Lung (tissue), 12 donors: Measurements from ENCODE around the gene ADAMTS18. TPM values are rescaled to one million over a fixed set of nuclear protein-coding genes. Genes with fewer than 3 reads are reported as not detected.

ENCODE experiments used
- ATAC-seq: fragments of 200-7000 bp; cut with Tn5 transposase; one replicate; pipeline ENCODE4 v1.9.1; 2020; ENCODE audit warnings: moderate number of reproducible peaks; ENCODE audit not compliant: insufficient read depth, low FRiP score
- DNase-seq, 3 donors: peaks; one replicate each; pipeline ENCODE4 v3.0.0-alpha.2; 2013 to 2017
- H3K27ac ChIP-seq, 2 donors: one replicate each; pipeline ENCODE4 v1.5.1; 2013; ENCODE audit warnings: mild to moderate bottlenecking in 2 of 2, moderate library complexity in 2 of 2, control low read depth in 1 of 2, inconsistent platforms in 1 of 2, low read depth in 1 of 2, low read length in 1 of 2
- H3K27me3 ChIP-seq, 3 donors: one replicate each; pipeline ENCODE4 v1.5.1; 2013; ENCODE audit warnings: low read length in 2 of 3; ENCODE audit not compliant: control insufficient read depth in 3 of 3, insufficient read depth in 3 of 3
- H3K36me3 ChIP-seq, 4 donors: one replicate each; pipeline ENCODE4 v1.5.1; 2013; ENCODE audit warnings: low read length in 4 of 4, mild to moderate bottlenecking in 1 of 4, moderate library complexity in 1 of 4; ENCODE audit not compliant: control insufficient read depth in 4 of 4, insufficient read depth in 4 of 4
- H3K4me1 ChIP-seq, 5 donors: one replicate each; pipeline ENCODE4 v1.5.1; 2013; ENCODE audit warnings: low read length in 5 of 5, mild to moderate bottlenecking in 2 of 5, moderate library complexity in 1 of 5; ENCODE audit not compliant: control insufficient read depth in 5 of 5, insufficient read depth in 5 of 5
- H3K4me3 ChIP-seq: one replicate; pipeline ENCODE4 v1.5.1; 2013; ENCODE audit warnings: mild to moderate bottlenecking, control low read depth, moderate library complexity
- H3K9ac ChIP-seq, 2 donors: one replicate each; pipeline ENCODE4 v1.5.1; 2013; ENCODE audit warnings: low read length in 2 of 2, control low read depth in 1 of 2; ENCODE audit not compliant: insufficient read depth in 1 of 2
- H3K9me3 ChIP-seq, 4 donors: one replicate each; pipeline ENCODE4 v1.5.1; 2013; ENCODE audit warnings: low read length in 3 of 4, mild to moderate bottlenecking in 1 of 4, moderate library complexity in 1 of 4; ENCODE audit not compliant: control insufficient read depth in 4 of 4, insufficient read depth in 3 of 4
- CTCF ChIP-seq: IDR thresholded peaks from 2 replicates; pipeline ENCODE4 v1.5.1; 2012; ENCODE audit warnings: mild to moderate bottlenecking; ENCODE audit errors: control extremely low read depth, extremely low read depth
- WGBS, 2 donors: extraction: QIAGEN DNeasy Blood & Tissue Kit; methylation state at CpG; one replicate each; pipeline ENCODE4 v1.1.7; 2013; 5-methylcytosine and 5-hydroxymethylcytosine counted together
- polyA plus RNA-seq, 2 donors: library from polyadenylated mRNA; stranded (reverse); fragments of 200-250 nt; gene quantifications; one replicate each; pipeline ENCODE4 v1.2.1, GENCODE V29; 2013
- total RNA-seq, 2 donors: library from RNA; depleted of rRNA in 1 of 2; stranded (reverse); fragments of >200 nt in 1 of 2; gene quantifications; one replicate each; pipeline ENCODE4 v1.2.1, GENCODE V29; 2014 to 2021
- donor health status: control.
- donor health status: control.
- donor health status: Bipolar disorder and iron deficiency.
- donor health status: healthy.
- donor health status: DM: yes; HTN: yes; CAD: no.

Gene ADAMTS18
- total and polyA plus RNA-seq, 4 donors, result 0.02 to 0.82 TPM; not detected in 2

DNA sequence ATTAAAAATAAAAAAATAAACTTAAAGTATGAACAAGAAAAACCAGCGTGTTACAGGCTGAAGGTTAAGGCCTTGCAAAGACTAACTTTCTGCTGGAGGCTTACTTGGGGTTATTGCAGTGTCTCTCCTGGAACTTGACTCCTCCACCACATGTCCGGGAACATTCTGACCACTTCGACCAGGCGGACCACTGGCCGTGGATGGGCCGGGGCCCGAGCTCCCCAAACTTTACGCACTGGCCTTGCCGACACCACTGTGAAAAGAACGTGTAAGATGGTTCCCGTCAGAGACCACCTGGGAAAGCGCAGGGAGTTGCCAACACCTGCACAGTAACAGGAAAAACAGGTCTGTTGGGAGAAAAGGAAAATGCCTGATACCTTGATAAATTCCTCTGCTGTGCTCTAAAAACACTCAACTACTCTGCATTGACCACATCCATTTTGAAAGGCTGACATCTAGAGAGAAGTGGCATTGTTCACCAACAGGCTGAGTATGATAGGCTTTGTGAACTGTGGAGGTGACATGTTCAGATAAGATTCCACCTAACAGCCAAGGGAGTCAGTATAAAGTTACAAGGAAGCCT, 99.1 kb downstream of the ADAMTS18 start:
- ATAC-seq (no peak), DNase-seq (peak; percentile 46 to 72 (median 54))
- no peak overlapping the region for H3K4me3 ChIP-seq
- no peaks in the 10 kb centered on the region for H3K36me3 ChIP-seq
- no peak for TF ChIP-seq CTCF
- WGBS, 2 donors, result 78 to 79% methylated on average over 12 of the region's 12 CpGs
- no peak overlapping the region for H3K27ac ChIP-seq
- H3K4me1 ChIP-seq, result peaks cover 0 to 8% (median 0%) of the 10 kb centered on the region in 5 donors
- peaks cover 0 to 2% (median 0%) of the 10 kb centered on the region in 3 donors for H3K27me3 ChIP-seq
- no peaks in the 10 kb centered on the region for H3K9me3 ChIP-seq
- H3K9ac ChIP-seq, result no peak overlapping the region

DNA sequence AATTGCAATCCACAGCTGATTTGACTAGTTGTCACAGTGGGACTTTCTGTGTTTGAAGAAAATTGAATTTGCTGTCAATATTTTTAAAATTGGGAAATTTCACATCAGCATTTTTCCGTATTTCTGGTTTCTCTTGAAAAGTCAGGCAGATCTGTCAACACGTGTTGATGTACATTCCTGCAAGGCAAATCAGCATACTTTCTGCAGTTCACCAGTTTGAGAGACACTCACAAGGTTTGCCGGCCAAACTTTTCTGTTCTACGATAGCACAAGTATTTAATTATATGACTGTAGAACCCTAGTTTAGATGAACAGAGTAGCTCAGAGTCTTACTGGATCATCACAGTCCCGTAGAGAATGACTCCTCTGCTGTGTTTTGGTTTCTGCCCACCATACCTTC, 102.0 kb downstream of the ADAMTS18 start:
- DNase-seq (peak in 2 of 3 donors; percentile 20 to 21), ATAC-seq (no peak)
- H3K27ac ChIP-seq, result no peak overlapping the region
- H3K27me3 ChIP-seq, result peaks cover 0 to 2% (median 0%) of the 10 kb centered on the region in 3 donors
- no peak for TF ChIP-seq CTCF
- 62 to 74% methylated on average over 5 of the region's 5 CpGs for WGBS, 2 donors
- peaks cover 0 to 8% (median 0%) of the 10 kb centered on the region in 5 donors for H3K4me1 ChIP-seq
- H3K9me3 ChIP-seq, result no peaks in the 10 kb centered on the region
- H3K4me3 ChIP-seq, result no peak overlapping the region
- no peak overlapping the region for H3K9ac ChIP-seq
- no peaks in the 10 kb centered on the region for H3K36me3 ChIP-seq

DNA sequence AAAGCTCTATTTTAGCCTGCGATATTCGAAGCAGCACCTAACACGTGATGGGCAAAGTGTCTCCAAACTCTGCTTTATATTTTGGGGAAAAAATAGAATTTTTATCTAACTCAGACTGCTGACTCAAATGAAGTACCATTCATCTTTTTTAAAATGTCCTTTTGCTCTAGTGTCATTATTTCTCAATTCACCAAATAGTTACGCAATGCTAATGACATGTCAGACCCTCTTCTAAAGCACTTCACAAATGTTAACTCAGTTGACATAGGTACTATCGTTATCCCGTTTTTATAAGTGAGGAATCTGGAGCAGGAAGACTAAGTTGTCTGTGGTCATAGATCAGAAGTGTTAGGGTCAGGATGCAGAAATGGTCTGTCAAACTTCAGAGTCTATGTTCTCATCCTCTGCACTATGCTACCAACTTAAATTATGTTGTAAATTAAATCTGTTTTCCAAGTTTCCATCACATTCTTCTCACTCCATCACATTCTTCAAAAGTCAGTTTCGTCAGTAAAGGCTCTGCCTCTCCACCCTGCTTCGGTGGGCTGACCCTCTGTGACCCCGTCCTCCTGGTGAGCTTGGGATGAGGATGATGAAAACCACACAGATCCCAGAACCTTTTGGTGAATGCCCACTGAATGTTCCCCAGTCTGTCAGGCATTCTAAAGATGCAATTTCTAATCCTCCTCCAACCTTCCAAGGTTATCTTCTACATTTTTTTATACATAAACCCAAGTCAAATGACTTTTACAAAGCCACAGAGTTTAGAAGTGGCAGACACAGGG, 102.8 kb downstream of the ADAMTS18 start:
- 56 to 59% methylated on average over 9 of the region's 9 CpGs for WGBS, 2 donors
- DNase-seq, result peak in 1 of 3 donors; percentile 42
- Histone ChIP-seq H3K9ac (no peak overlapping the region), H3K4me3 (no peak overlapping the region), H3K27ac (no peak overlapping the region), H3K27me3 (peaks cover 0 to 2% (median 0%) of the 10 kb centered on the region in 3 donors), H3K36me3 (no peaks in the 10 kb centered on the region), H3K9me3 (no peaks in the 10 kb centered on the region), H3K4me1 (peaks cover 0 to 8% (median 0%) of the 10 kb centered on the region in 5 donors)
- TF ChIP-seq CTCF, result no peak
- no peak for ATAC-seq
